WTC11 (cell line): ENCODE measurements around the gene KIR3DL3.

Experiments used
- CTCF ChIP-seq: fragments of 200-600 bp; IDR thresholded peaks from 2 replicates; pipeline ENCODE4 v1.8.0; 2022; ENCODE audit warnings: antibody characterized with exemption
- TEAD1 ChIP-seq: sonication (generic); formaldehyde crosslinking; IDR thresholded peaks from 2 replicates; pipeline ENCODE4 v1.8.0; 2022; ENCODE audit warnings: mild to moderate bottlenecking, missing genetic modification reagents

DNA sequence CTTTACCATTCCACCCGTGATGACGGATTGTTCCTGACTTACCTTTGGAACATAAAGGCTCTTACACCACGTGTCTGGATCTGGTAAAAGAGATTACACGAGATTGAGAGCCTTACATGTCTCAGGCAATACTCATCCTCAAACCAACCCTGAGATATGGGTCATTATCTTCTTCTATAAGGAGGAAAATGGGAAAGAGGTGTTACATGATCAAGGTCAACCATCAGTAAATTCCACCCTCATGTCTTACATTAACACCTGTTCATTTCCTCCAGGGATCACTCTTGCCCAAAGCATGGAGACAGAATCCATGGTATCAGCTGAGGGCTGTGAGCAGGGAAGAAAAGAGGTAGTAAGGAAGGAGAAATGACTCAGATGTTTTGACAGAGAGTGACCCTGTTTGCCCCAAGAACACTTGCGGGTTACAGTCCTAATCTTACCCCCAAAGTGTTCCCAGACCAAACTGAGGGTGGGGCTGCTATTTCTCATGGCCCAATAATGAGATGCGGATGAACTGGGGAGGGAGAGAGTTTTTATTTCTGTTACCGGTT is 41.9 kb upstream of the KIR3DL3 start:
- TF ChIP-seq CTCF (no peak), TEAD1 (no peak)
